Stimulated activated CD4-positive, alpha-beta T cell treated with anti-CD3 and anti-CD28 coated beads, Interleukin-2, amount 100 ng/mL, for 24 hours (primary cell): ENCODE results near the gene COG2.
"Not testable (repeated sequence)": the region's sequence is repeated elsewhere in the genome, so short reads cannot be mapped to it uniquely, and the experiment has no call there.

Experiments used
- DNase-seq, 2 donors: peaks; one replicate each; pipeline ENCODE4 v3.0.0-alpha.2; 2020

Gene COG2

DNA sequence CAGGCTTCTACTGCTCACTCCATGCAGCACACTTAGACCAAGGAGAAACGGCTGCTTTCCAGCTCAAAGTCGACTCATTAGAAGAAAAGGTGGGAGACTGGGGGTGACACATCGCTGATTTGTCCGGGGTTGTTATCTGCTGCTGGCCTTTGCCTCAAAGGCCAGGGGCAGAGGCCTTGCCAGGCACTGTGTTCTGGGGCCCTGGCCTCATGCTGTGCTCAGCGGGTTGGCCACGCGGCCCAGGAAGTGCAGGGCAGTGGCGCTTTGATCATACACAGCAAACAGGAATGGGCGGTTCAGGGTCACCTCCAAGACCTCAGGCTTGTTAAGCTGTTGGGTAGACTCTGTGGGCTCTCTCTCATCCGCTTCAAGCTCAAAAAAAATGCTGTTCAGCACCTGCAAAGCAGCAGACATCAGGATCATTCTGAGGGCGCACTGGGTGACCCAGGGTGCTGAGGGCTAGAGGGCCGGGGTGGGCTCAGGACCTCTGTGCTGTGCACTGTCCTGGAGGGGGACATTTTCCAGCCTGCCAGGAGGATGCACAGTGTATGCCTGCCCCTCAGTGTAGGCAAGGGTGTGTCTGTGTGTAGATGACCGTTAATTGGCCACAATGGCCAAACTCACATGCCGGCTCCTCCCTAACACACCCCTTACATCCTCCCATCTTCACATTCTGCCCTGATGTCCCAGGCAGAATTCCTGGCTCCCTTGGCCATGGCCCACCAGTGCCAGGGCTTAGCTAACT is 60.8 kb downstream of the COG2 start:
- DNase-seq = no peak

DNA sequence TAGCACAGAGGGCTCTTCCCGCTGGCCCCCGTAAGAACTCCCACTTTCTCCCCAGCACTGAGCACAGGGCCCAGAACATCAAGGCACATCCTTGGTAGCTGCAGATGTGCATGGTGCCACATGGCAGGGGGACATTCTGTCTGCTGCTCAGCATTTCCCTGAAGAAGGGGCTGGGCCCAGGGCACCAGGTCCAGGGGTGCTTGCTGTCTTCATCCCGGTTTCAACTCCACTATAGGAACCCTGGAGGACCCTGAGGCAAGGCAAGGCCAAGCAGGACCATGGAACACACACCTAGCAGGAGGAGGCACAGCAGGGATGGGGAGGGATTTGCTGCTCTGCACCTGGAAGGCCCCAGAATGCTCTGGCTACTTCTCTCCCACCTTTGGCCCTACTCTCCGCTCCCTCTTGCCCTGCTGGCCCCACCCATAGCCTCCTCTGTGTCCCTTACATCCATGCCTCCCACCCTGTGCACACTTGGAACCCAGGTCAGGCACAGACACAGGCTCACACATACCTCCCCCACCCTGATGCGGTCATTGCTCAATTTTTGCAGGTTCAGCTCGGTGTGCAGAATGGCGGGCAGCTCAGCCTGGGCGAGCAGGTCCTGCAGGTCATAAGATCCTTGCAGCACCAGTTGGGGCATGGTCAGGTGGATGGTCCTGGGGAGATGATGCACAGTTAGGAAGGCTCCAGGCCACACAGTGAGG is 61.6 kb downstream of the COG2 start:
- DNase-seq = no peak

DNA sequence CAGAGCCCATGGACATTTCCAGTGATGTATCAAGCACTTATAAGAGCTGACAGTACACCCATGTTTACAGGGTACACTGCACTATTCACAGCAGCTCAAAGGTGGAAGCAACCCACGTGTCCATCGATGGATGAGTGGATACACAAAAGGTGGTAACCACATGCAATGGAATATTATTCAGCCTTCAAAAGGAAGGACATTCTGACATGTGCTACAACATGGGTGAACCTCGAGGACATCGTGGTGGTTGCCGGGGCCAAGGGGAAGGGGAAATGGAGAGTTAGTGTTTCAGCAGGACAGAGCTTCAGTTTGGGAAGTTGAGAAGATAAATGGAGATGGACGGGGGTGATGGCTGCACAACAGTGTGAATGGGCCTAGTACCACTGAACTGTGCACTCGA is 62.5 kb downstream of the COG2 start:
- DNase-seq = no peak

DNA sequence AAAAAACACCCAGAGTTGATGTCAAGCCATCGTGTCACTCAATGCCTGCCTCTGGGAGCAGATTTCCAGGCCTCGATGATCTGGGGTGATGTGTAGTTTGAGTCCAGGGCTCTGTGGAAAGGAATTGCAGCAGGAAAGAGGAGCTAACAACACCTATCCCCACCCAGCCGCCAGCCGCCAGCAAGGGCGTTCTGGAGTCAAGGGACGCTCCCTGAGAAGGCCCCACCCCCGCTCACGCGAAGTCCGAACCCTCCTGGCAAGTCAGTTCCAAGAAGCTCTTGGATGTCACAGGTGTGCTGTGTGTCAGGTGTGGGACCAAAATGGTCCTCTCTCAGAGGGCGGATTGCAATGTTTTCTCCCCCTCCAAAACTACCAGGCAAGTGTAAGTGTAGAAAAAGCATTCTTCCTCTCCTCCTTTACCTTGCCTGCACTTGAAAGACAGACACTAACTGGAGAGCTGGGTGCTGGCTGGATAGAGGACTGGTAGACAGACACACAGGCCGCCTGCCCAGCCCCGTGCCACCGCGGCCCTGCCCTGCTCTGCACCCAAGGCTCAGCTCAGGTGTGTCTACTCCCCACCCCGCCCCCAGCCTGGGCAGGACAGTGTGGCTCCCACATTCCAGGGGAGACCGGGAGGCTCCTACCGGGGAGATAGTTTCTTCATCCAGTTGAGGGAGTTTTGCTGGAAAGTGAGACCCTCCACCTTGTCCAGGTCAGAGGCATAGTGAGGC is 63.2 kb downstream of the COG2 start:
- DNase-seq = no peak

DNA sequence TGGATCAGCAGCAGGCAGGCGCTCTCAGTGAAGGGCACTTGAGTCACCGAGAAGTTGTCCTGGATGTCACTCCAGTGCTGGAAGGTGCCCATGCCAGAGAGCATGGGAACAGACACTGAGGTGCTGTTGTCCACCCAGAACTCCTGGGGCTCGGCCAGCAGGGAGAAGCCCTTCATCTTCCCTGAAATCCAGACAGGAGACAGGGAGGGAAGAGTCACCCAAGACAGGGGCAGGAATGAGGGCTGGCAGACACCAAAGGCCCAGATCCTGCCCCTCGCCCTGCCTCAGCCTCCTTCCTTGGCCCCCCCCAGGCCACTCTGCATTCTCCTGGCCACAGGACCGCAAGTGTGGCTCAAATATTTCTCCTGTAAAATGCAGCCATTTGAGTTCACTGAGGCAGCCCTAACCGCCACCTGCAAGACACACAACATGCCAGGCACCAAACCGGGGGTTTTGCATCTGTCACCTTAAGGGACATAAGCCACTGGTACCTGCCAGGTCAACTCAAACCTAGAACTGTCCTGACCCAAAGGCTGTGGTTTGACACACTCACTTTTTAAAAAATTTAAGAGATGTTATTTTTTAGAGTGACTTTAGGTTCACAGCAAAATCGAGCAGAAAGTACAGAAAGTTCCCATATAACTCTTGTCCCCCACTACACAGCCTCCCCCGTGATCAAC is 63.9 kb downstream of the COG2 start:
- no peak for DNase-seq

DNA sequence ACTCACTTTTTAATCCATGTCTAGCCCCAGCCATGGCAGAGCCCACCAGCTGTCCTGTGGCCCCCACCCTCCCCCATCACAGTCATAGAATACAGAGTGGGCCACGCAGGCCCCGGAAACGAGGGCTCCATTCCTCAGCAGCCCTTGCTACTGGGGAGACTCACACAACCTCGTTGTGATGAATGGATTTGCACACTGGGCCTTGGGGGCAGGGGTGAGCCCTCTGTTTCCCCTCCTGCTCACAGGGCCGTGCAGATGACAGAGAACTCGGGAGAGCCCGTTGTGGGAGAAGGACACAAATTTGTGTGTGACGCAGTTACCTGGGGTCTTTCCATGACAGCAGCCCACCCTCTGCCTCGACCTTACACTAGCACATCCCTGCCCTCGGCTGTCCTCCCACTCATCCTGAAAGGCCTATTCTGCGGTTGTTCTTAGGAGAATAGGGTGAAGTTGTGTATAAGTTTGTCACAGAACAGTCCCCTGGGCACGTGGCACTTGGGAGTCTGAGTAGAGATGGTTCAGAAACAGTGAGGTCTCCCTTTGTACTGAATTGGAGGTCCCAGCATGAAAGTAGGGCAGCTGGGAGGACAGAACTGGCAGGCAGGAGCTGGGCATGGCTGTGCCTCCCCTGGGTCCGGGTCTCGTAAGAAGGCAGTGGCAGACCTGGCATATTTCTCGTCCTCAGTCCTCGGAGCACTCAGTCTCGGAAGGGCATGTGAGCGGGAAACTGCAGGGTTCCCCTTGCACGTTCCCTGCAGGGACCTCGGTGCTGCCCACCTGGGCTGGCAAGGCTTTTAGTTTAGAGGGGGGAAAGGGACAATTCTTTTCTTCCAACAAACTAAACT is 64.8 kb downstream of the COG2 start:
- no peak for DNase-seq

DNA sequence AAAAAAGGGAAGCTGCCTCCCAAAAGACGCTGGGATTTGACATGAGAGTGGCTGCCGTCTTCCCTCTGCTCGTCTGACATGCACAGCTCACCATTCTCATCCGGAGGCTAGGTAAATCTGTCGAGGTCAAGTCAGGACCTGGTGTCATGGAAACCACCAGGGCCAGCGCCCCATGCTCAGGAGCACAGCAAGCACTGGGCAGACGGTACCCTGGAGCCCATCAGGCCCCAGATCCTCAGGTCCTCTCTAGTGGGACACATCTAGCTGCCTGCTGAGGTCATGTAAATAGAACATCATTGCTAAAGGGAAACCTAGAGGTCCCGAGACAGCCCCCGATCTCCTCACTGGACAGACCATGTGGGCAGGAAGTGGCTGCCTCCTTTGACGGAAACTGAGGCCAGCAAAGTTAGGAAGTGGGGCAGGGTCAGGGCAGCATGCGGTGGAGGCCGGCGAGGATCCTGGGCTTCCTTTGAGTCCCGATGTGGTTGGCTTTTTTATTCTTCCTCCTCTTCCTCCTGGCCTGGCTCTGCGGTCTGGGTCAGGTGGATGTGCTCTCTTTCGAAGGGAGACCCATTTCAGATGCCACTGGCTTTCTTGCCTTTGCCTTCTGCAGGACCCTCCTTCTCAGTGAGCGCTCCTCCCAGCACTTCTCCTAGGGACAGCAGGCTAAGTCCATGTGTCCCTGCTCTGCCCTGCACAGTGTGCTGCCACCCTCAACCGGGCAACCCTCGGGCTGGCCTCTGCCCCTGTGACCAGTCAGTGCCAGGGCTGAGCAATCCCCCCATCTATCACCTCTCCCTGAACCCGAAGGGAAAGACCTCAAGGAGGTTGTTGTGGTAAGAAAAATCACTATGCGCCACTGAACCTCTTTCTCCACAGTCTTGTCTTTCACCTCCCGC is 65.7 kb downstream of the COG2 start:
- no peak for DNase-seq

DNA sequence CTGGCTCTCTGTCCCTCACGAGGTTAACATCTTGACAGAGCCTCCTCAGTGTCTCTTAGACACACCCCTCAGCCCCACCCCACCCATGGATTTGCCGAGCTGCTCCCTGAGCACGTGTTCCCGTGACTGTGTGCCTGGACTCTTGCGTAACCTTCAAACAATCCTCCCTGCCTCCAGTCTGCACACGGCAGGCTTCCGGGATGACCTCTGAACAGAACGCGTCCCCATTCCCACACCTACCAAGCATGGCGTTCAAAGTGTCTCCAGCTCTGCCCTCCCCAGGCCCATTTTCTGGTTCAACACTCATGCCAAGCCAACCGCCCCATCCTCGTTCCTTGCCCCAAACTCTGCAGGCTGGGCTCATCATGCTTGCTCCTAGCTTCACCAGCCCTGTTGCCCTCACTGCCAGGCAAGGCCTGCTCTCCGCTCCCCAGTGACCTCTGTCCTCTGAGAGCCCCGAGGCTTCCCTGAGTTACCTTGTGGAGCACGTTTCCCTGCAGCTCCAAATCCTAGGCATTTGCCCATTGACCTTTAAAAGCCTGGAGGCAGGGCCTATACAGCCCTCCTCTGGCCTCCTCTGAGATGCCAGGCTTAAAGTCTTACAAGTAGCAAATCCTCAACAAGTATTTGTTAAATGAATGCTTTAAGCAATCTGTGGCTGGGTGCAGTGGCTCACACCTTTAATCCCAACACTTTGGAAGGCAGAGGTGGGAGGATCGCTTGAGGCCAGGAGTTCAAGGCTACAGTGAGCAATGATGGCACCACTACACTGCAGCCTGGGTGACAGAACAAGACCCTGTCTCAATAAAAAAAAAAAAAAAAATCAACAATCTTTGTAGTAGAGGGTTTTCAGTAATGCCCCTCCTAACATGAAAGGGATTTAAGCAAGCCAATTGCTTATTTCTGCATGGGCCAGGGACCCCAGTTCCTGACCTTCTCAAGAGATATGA is 66.6 kb downstream of the COG2 start:
- DNase-seq = no peak

DNA sequence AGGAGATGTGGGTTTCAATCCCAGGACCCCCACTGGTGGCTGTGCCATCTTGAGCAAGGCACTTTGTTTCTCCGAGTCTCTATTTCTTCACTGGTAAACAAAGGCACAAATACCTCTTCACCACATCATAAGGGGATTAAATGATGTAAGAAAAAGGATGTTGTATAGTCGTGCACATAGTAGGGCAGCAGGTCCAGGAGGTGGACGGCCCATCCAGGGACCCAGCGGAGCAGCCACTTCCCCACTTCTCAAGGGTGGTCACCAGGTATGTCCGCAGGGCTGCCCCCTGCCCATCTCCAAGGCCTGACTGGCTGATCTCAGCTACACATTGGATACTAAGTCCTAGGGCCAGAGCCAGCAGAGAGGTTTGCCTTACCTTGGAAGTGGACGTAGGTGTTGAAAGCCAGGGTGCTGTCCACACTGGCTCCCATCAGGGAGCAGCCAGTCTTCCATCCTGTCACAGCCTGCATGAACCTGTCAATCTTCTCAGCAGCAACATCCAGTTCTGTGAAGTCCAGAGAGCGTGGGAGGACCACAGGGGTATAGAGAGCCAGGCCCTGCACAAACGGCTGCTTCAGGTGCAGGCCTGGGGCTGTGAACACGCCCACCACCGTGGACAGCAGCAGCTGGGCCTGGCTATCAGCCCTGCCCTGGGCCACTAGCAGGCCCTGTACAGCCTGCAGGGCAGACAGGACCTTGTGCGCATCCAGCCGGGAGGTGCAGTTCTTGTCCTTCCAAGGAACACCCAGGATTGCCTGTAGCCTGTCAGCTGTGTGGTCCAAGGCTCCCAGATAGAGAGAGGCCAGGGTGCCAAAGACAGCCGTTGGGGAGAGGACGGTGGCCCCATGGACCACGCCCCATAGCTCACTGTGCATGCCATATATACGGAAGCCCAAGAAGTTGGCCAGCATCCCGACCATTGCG is 67.6 kb downstream of the COG2 start:
- no peak for DNase-seq

DNA sequence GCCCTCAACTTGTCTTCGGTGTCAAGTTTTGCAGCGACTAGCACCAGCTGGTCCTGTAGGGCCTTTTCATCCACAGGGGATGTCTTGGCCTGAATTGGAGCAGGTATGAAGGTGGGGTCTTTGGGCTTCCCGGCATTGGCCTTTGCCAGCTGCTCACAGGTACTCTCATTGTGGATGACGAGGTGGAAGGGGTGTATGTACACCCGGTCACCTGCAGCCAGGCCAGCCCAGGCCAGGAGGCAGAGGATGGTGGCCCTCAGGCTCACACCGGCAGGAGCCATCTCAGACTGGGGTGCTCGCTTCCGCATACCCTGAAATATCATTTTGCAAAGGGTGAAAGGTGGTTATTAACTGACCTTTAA is 68.2 kb downstream of the COG2 start:
- no peak for DNase-seq

DNA sequence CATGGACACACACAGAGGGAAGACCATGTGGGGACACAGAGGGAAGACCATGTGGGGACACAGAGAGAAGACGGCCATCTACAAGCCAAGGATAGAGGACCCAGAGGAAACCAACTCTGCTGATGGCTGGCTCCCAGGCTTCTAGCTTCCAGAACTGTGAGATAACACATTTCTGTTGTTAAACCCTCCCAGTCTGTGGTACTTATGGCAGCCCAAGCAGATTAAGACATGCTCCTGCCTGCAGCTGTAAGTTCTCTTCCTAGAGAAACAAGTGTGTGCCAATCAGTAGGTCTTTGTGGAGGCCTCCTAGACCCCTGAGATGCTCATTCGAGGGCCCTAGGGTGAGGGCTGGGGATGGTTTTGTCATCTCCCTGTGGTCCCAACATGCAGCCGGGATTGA is 69.0 kb downstream of the COG2 start:
- no peak for DNase-seq

DNA sequence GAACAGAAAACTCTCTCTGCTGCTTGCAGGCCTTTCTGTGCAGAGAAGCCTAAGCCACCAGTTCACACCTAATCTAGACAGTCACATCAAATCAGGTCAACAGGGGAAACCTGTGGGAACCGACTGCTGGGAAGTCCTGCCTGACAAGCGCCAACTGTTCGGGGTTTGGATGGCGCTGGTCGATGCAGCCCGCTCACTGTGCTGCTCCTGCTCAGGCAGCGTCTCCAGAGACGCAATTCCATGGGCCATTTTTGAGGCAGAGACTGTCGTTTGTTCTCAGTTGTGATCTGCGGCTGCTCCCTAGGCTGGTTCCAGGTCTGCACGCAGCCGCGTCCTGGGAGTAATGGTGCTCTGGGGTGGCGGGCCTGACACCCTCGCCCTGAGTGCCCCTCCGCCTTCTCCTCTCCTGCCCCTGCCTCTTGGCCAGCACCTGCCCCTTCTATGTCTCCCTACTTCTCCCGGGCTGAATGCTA is 70.2 kb downstream of the COG2 start:
- DNase-seq = no peak

DNA sequence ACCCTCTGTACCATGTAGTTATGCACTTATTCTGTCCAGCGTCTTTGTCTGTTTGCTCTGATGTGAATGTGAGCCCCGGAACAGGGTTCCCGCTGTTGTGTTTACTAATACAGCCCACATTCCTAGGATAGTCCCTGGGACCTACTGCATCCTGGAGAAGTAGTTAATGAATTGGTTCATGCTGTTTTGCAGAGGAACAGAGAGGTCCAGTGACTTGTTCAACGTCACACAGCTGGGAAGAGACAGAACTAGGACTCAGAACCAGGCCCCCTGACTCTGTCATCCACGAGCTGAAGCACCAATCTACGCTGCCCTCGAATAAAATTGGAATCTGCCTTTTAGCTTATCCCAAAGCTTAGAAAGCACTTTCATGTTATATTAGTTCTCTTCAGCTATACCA is 70.9 kb downstream of the COG2 start:
- DNase-seq = no peak

DNA sequence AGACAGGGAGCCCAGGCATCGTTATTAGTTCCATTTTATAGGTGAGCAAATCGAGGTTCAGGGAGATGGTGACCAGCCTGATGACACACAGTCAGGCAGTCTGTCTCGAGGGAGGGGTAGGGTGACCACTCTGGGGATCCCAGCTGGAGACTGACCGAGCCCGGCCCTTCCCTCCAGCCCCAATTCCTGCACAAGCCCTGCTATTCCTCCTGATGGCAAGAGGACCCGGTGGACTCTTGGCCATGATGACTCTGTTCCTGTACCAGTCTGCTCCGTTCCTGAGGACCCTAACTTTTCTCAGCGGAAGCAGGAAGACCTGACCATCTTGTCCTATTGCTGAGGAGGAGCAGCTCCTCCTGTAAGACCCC is 71.2 kb downstream of the COG2 start:
- no peak for DNase-seq

DNA sequence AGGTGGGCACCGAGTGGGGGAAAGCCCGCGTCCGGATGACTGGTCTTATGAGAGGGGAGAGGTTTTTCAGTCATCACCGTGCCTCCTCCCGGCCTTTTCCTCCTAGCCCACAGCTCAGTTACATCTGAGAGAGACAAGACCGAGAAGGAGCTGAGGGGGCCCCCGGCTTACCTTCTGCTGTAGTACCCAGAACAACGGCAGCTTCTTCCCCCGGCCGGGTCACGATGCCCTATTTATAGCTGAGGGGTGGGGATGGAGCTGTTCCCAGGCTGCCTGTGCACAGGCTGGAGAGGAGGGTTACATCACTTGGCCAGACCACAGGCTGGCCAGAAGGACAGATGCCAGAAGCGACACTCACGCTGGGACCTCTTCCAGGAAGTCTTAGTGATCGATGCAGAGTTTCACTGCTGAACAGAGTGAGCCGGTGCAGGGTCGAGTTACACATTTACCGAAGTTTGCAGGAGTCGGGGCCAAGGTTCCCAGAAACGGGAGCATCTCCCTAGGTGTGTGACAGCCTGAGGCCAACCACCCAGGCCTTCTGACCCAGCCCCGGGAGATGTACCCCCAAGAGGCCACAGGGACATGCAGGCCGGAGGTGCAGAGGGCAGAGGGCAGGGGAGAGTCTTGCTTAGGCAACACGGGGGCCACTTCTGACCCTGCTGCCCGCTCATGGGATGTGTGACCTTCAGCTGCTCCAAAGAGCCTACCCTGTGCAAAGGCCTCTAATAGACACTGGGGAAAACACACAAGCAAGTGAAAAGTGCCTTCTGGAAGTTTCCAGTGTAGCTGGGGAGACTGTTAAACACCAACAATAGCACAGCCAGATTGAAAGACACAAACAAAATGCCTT is 71.9 kb downstream of the COG2 start, which contains the start of gene AGT:
TSS of gene AGT (minus strand) at position 208 of the 850 bp plus-strand sequence. CDS start 3,299 bp downstream, outside the sequence.
- DNase-seq = no peak

DNA sequence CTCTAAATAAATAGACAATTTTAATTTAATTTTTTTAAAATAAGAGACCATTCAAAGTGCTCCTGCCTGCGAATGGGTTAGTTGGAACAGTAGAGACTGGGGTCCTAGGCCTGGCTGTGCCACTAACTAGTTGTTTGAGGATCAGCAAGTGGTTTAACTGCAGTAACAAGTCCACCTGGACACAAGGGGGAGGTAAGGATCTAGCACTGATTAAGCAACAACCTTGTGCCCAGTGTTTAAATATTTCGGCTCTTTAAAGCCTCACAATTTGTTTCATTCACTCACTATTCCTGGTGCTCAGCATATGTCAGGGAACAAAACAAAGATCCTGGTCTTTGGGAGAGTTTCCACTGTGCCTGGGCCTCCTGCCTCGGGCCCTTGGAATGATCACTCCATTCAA is 73.2 kb downstream of the COG2 start:
- no peak for DNase-seq

DNA sequence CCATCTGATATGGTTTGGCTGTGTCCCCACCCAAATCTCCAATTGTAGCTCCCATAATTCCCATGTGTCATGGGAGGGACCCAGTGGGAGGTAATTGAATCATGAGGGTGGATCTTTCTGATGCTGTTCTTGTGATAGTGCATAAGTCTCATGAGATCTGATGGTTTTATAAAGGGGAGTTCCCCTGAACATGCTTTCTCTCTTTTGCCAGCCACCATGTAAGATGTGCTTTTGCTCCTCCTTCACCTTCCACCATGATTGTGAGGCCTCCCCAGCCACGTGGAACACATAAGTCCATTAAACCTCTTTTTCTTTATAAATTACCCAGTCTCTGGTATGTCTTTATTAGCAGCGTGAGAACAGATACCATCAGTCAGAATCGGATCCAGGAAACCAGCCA is 74.2 kb downstream of the COG2 start:
- DNase-seq = not testable (repeated sequence)

DNA sequence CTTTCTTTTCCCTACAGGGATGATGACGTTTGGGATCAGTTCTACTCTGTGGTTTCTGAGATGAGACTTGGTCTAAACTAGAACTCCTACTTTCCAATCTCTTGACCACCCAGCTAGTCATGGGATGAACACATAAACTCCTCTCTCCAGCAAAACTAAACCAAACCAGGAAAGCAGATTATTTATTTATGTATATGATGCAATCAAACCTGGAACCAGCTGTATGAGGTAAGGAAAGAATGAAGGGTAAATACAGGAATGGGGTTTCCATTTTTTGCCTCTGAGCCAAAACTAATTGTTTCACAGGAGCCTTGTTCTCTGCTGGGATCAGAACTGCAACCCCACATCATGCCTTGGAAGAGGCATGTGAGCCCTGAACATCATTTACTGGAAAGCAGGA is 75.0 kb downstream of the COG2 start:
- no peak for DNase-seq
